ENCODE data around the gene CILP. TPM values are rescaled to one million over a fixed set of nuclear protein-coding genes. Genes with fewer than 3 reads are reported as not detected.

The CILP gene
- total and polyA plus RNA-seq, 2 of the 13 experiments (the other 11 are each of a cell fraction or from before 2014, with no cell fraction given), result 0.03 TPM; not detected in 1

DNA sequence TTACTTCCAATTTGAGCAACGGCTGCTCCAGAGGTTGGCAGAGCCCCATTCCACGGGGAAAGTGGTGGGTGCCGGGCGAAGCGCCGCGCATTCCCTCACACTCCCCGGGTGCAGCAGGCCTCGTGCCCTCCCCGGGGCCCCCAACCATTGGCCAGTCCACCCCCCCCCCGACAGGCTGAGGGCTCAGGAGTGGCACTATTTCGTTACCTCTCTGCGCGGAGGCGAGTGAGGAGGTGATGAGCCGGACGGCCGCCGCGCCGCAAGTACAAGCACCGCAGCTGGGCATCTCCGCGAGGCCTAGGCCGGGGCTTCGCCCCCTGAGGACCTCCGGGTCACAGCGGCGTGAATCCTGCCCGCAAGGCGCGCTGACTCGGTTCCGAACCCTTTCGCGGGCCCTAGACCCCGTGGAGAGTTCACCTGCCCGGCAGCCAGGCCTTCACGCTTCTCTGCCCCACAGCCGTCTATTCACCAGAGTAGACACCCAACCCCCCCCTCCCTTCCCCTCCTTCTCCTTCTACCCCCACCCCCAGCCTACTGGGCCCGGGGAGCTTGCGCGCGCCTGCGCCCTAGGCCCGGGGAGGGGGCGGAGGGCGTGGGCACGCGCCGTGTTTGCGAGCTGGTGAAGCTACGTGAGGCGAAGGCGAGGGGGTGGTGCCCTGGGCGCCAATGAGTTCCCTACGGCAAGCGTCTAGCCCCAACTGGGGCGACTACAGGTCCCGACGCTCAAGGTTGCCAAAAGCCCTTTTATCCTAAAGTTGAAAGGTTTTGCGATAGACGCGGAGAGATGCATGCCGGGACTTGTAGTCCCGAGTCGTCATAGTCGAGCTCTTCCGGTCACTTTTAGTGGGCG, 26.2 kb downstream of the CILP start, which contains the start of gene CLPX (continued):
- TF ChIP-seq CHD4 (IDR thresholded peaks at IDR 0.05; ENCODE audit: borderline replicate concordance, low read length) (no peak), ZNF580 (CRISPR knock-in tag; IDR thresholded peaks at IDR 0.05; ENCODE audit: borderline replicate concordance, low read depth) (peak; percentile 36; the same call in 1 of the 2 replicates), ZNF329 (CRISPR knock-in tag; IDR thresholded peaks at IDR 0.05; ENCODE audit: low read depth) (peak; percentile 38; the same call in 1 of the 2 replicates), GTF3A (CRISPR knock-in tag; conservative IDR thresholded peaks at IDR 0.05) (no peak), TAF15 (IDR thresholded peaks at IDR 0.05; ENCODE audit: low read depth, low read length, poor library complexity, severe bottlenecking) (no peak), PRDM15 (CRISPR knock-in tag; IDR thresholded peaks at IDR 0.05) (no peak), ZNF761 (CRISPR knock-in tag; conservative IDR thresholded peaks at IDR 0.05) (peak; percentile 50; the same call in 1 of the 2 replicates), KDM6A (CRISPR knock-in tag; IDR thresholded peaks at IDR 0.05; ENCODE audit: low read depth) (no peak), CBX2 (IDR thresholded peaks at IDR 0.05; ENCODE audit: low read depth, low read length) (no peak), CBX2 (CRISPR knock-in tag; IDR thresholded peaks at IDR 0.05; ENCODE audit: low read depth) (no peak), THAP11 (CRISPR knock-in tag; IDR thresholded peaks at IDR 0.05) (peak; percentile 98), ZNF879 (CRISPR knock-in tag; IDR thresholded peaks at IDR 0.05) (no peak), POLR2G (IDR thresholded peaks at IDR 0.05; ENCODE audit: low read depth, low read length) (peak; percentile 81), ATF5 (CRISPR knock-in tag; IDR thresholded peaks at IDR 0.05; ENCODE audit: low read depth) (no peak), ZFYVE20 (CRISPR knock-in tag; IDR thresholded peaks at IDR 0.05; ENCODE audit: borderline replicate concordance, low read depth) (no peak), NPAS2 (CRISPR knock-in tag; IDR thresholded peaks at IDR 0.05; ENCODE audit: borderline replicate concordance) (no peak), MTF1 (CRISPR knock-in tag; IDR thresholded peaks at IDR 0.05) (no peak), SAFB2 (CRISPR knock-in tag; IDR thresholded peaks at IDR 0.05; ENCODE audit: borderline replicate concordance, low read depth) (peak; percentile 63; the same call in 1 of the 2 replicates), CCDC6 (CRISPR knock-in tag; IDR thresholded peaks at IDR 0.05) (no peak), ZMYM3 (CRISPR knock-in tag; IDR thresholded peaks at IDR 0.05) (no peak)
- TF ChIP-seq, protein P1, sequence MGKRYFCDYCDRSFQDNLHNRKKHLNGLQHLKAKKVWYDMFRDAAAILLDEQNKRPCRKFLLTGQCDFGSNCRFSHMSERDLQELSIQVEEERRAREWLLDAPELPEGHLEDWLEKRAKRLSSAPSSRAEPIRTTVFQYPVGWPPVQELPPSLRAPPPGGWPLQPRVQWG (CRISPR knock-in tag; IDR thresholded peaks at IDR 0.05; ENCODE audit: borderline replicate concordance, low read depth), result no peak
- TF ChIP-seq, protein P2, sequence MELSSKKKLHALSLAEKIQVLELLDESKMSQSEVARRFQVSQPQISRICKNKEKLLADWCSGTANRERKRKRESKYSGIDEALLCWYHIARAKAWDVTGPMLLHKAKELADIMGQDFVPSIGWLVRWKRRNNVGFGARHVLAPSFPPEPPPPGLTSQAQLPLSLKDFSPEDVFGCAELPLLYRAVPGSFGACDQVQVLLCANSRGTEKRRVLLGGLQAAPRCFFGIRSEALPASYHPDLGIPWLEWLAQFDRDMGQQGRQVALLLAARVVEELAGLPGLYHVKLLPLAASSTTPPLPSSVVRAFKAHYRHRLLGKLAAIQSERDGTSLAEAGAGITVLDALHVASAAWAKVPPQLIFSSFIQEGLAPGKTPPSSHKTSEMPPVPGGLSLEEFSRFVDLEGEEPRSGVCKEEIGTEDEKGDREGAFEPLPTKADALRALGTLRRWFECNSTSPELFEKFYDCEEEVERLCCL (CRISPR knock-in tag; IDR thresholded peaks at IDR 0.05; ENCODE audit: borderline replicate concordance), result peak; percentile 29; the same call in 1 of the 2 replicates
